Breast epithelium (tissue), 3 donors: ENCODE results near the gene IRS1.

Experiments used
- CTCF ChIP-seq, 3 donors: fragments of 450-650 bp; IDR thresholded peaks; one replicate each; pipeline ENCODE4 v1.5.1; 2016 to 2017; ENCODE audit warnings: antibody characterized with exemption in 3 of 3, mild to moderate bottlenecking in 3 of 3, moderate library complexity in 3 of 3
- POLR2A ChIP-seq: fragments of 450-650 bp; IDR thresholded peaks from one replicate; pipeline ENCODE4 v1.6.1; 2016; ENCODE audit warnings: antibody characterized with exemption, mild to moderate bottlenecking, moderate library complexity

GRCh38 chr2:226739545-226740030 is 60.0 kb downstream of the IRS1 start:
- TF ChIP-seq CTCF (IDR thresholded peaks at IDR 0.05), result no peak
- TF ChIP-seq POLR2A, result no peak
